Measurements from ENCODE around the gene TGM4.

DNA sequence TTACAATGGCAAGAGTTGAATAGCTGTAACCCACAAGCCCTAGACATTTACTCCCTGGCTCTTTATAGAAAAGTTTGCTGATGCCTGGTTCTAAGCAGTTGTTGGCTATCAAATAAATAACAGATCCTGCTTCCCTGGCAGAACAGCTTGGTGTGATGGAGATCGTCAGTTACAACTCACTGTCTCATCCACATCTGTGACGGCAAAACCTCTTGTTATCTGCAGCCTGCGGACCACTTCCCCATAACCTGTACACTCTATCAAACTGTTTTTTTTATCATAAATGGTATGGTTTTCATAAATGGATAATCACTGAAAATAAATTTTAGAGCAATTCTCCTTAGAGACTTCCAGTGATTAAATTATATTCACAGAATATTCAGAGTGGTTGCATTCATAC, 87.5 kb downstream of the TGM4 start:
- TF ChIP-seq MYNN (tag by site-specific recombination; IDR thresholded peaks at IDR 0.05; ENCODE audit: borderline replicate concordance) (no peak), CTCF (tag by site-specific recombination; IDR thresholded peaks at IDR 0.05) (no peak), ZNF311 (tag by site-specific recombination; IDR thresholded peaks at IDR 0.05; ENCODE audit: borderline replicate concordance) (no peak), ZNF529 (tag by site-specific recombination; IDR thresholded peaks at IDR 0.05; ENCODE audit: insufficient replicate concordance) (no peak)
- TF ChIP-seq, protein P1, sequence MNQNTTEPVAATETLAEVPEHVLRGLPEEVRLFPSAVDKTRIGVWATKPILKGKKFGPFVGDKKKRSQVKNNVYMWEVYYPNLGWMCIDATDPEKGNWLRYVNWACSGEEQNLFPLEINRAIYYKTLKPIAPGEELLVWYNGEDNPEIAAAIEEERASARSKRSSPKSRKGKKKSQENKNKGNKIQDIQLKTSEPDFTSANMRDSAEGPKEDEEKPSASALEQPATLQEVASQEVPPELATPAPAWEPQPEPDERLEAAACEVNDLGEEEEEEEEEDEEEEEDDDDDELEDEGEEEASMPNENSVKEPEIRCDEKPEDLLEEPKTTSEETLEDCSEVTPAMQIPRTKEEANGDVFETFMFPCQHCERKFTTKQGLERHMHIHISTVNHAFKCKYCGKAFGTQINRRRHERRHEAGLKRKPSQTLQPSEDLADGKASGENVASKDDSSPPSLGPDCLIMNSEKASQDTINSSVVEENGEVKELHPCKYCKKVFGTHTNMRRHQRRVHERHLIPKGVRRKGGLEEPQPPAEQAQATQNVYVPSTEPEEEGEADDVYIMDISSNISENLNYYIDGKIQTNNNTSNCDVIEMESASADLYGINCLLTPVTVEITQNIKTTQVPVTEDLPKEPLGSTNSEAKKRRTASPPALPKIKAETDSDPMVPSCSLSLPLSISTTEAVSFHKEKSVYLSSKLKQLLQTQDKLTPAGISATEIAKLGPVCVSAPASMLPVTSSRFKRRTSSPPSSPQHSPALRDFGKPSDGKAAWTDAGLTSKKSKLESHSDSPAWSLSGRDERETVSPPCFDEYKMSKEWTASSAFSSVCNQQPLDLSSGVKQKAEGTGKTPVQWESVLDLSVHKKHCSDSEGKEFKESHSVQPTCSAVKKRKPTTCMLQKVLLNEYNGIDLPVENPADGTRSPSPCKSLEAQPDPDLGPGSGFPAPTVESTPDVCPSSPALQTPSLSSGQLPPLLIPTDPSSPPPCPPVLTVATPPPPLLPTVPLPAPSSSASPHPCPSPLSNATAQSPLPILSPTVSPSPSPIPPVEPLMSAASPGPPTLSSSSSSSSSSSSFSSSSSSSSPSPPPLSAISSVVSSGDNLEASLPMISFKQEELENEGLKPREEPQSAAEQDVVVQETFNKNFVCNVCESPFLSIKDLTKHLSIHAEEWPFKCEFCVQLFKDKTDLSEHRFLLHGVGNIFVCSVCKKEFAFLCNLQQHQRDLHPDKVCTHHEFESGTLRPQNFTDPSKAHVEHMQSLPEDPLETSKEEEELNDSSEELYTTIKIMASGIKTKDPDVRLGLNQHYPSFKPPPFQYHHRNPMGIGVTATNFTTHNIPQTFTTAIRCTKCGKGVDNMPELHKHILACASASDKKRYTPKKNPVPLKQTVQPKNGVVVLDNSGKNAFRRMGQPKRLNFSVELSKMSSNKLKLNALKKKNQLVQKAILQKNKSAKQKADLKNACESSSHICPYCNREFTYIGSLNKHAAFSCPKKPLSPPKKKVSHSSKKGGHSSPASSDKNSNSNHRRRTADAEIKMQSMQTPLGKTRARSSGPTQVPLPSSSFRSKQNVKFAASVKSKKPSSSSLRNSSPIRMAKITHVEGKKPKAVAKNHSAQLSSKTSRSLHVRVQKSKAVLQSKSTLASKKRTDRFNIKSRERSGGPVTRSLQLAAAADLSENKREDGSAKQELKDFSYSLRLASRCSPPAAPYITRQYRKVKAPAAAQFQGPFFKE (tag by site-specific recombination; IDR thresholded peaks at IDR 0.05; ENCODE audit: borderline replicate concordance), result no peak

Data from HEK293 (cell line).